ENCODE measurements around the gene NXPH4. TPM values are rescaled to one million over a fixed set of nuclear protein-coding genes. Genes with fewer than 3 reads are reported as not detected.

Gene NXPH4
- total RNA-seq, 4 donors from 2014 or later, result not detected

GRCh38 chr12:57247041-57247440 lies 30.4 kb downstream of the NXPH4 start:
- intact Hi-C loops (cut with DNase I), result no loop called here
- Histone ChIP-seq H3K27ac (replicated peaks in 1 of 4) (no peak overlapping the region), H3K4me3 (no peak overlapping the region), H3K9me3 (no peaks in the 10 kb centered on the region), H3K27me3 (peaks cover 4 to 60% (median 21%) of the 10 kb centered on the region in 4 donors), H3K36me3 (no peaks in the 10 kb centered on the region), H3K4me1 (peaks cover 19 to 24% (median 20%) of the 10 kb centered on the region in 4 donors)
- TF ChIP-seq EP300 (IDR thresholded peaks at IDR 0.05) (no peak), POLR2AphosphoS5 (IDR thresholded peaks at IDR 0.05) (no peak), POLR2A (IDR thresholded peaks at IDR 0.05; ENCODE audit: low read depth) (no peak), CTCF (IDR thresholded peaks at IDR 0.05) (no peak)
- DNase-seq (ENCODE audit: extremely low spot score), result no peak
- WGBS, result 87% methylated on average over 1 of the region's 1 CpG

GRCh38 chr12:57248934-57249742 lies 32.5 kb downstream of the NXPH4 start:
- peaks cover 0 to 3% (median 0%) of the 10 kb centered on the region in 4 donors for H3K4me1 ChIP-seq
- no peak for TF ChIP-seq CTCF (IDR thresholded peaks at IDR 0.05)
- TF ChIP-seq EP300 (IDR thresholded peaks at IDR 0.05), result no peak
- no peak for TF ChIP-seq POLR2A (IDR thresholded peaks at IDR 0.05; ENCODE audit: low read depth)
- no peak for TF ChIP-seq POLR2AphosphoS5 (IDR thresholded peaks at IDR 0.05)
- H3K4me3 ChIP-seq, result no peak overlapping the region
- H3K27ac ChIP-seq (replicated peaks in 1 of 4), result no peak overlapping the region
- WGBS, result 85% methylated on average over 7 of the region's 7 CpGs
- peaks cover 0 to 39% (median 3%) of the 10 kb centered on the region in 4 donors for H3K27me3 ChIP-seq
- intact Hi-C loops (cut with DNase I), result no loop called here
- H3K36me3 ChIP-seq, result peaks cover 0 to 3% (median 2%) of the 10 kb centered on the region in 4 donors
- no peaks in the 10 kb centered on the region for H3K9me3 ChIP-seq
- no peak for DNase-seq (ENCODE audit: extremely low spot score)

DNA sequence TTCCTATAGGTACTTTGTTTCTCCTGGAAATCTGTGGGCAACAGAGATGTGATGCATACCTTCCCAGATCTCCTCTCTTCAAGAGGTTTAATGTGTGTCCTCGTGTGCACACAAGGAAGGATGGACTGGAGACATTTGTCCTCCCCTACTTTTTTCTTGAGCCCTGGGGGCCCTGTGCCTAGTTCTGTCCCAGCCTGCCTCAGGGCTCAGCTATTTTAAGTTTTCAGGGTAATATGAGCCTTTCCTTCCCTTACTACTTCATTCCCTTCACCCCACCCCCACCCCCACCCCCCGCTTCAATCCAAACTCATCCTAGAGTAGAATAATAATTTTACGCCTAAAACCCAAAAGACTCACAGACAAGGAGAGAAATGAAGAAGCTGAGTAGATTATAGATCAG lies 33.9 kb downstream of the NXPH4 start:
- no peak for DNase-seq (ENCODE audit: extremely low spot score)
- no peak overlapping the region for H3K4me3 ChIP-seq
- peaks cover 0 to 25% (median 2%) of the 10 kb centered on the region in 4 donors for H3K27me3 ChIP-seq
- TF ChIP-seq POLR2A (IDR thresholded peaks at IDR 0.05; ENCODE audit: low read depth) (no peak), EP300 (IDR thresholded peaks at IDR 0.05) (no peak), POLR2AphosphoS5 (IDR thresholded peaks at IDR 0.05) (no peak), CTCF (IDR thresholded peaks at IDR 0.05) (no peak)
- peaks cover 1 to 17% (median 12%) of the 10 kb centered on the region in 4 donors for H3K36me3 ChIP-seq
- intact Hi-C loops (cut with DNase I), result no loop called here
- 78% methylated on average over 3 of the region's 3 CpGs for WGBS
- H3K27ac ChIP-seq (replicated peaks in 1 of 4), result no peak overlapping the region
- H3K4me1 ChIP-seq, result no peaks in the 10 kb centered on the region
- H3K9me3 ChIP-seq, result no peaks in the 10 kb centered on the region

DNA sequence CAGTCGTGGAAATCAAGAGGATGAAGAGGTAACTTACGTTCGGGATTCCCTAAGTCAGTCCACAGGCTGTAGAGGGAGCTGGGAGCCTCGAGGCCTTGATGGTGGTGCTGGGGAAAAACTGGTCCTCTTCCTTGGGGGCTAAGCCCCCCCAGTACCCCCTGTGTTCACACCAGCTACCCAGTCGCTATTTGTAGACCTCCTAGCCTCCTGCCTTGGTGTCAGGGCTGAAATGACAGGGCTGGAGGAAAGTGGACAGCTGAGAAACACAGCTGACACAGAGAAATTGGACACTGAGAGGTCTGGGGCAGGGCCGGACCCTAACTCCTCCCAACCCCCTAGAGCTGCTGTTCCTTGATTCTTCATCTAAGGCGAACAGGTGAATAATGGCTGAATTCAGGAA lies 34.4 kb downstream of the NXPH4 start, which contains the start of gene STAC3:
Gene STAC3, minus strand, starts transcription at position 232 of the 400 bp plus-strand sequence. CDS start 1,551 bp downstream, outside the sequence.
- 52% methylated on average over 7 of the region's 7 CpGs for WGBS
- Histone ChIP-seq H3K9me3 (no peaks in the 10 kb centered on the region), H3K4me1 (no peaks in the 10 kb centered on the region), H3K27me3 (peaks cover 0 to 22% (median 2%) of the 10 kb centered on the region in 4 donors), H3K27ac (replicated peaks in 1 of 4) (no peak within 1 kb of the TSS), H3K36me3 (peaks cover 4 to 21% (median 16%) of the 10 kb centered on the region in 4 donors), H3K4me3 (no peak within 1 kb of the TSS)
- intact Hi-C loops (cut with DNase I), result no loop called here
- DNase-seq (ENCODE audit: extremely low spot score), result no peak
- no peak for TF ChIP-seq POLR2A (IDR thresholded peaks at IDR 0.05; ENCODE audit: low read depth)
- no peak for TF ChIP-seq CTCF (IDR thresholded peaks at IDR 0.05)
- no peak for TF ChIP-seq POLR2AphosphoS5 (IDR thresholded peaks at IDR 0.05)
- TF ChIP-seq EP300 (IDR thresholded peaks at IDR 0.05), result no peak

Data from esophagus muscularis mucosa (tissue), 4 donors.